OCI-LY3 (cell line): ENCODE results near the gene DELE1.
A peak's percentile ranks its signal among the peaks of the same experiment; 100 is the strongest.

Experiments
- H2AFZ ChIP-seq: fragments of 200-600, 300-600 bp; shearing (Covaris generic); 2 replicates; pipeline ENCODE4 v1.6.0; 2014; ENCODE audit warnings: antibody characterized with exemption, low read depth, low read length
- H3K27ac ChIP-seq: fragments of 200-600, 300-600 bp; sonication (generic); 2 replicates; pipeline ENCODE4 v1.5.1; 2014; ENCODE audit warnings: mild to moderate bottlenecking, low read length, moderate library complexity, mixed read lengths
- H3K27me3 ChIP-seq: fragments of 200-600, 300-600 bp; sonication (generic); 2 replicates; pipeline ENCODE4 v1.6.1; 2014; ENCODE audit warnings: low read depth, low read length, mixed read lengths
- H3K36me3 ChIP-seq: fragments of 200-600, 300-600 bp; sonication (generic); replicated peaks from 2 replicates; pipeline ENCODE3; 2014; ENCODE audit warnings: low read depth, low read length, mixed read lengths
- H3K4me1 ChIP-seq: fragments of 300-600, 200-600 bp; sonication (generic); 2 replicates; pipeline ENCODE4 v1.6.1; 2014; ENCODE audit warnings: low read length, mixed read lengths
- H3K4me2 ChIP-seq: fragments of 200-600, 300-600 bp; sonication (generic); 2 replicates; pipeline ENCODE4 v1.6.1; 2014; ENCODE audit warnings: low read length, mixed read lengths
- H3K4me3 ChIP-seq: fragments of 300-600, 200-600 bp; sonication (generic); 2 replicates; pipeline ENCODE4 v1.5.1; 2014; ENCODE audit warnings: antibody characterized with exemption, mild to moderate bottlenecking, low read length, moderate library complexity
- H3K79me2 ChIP-seq: fragments of 300-600, 200-600 bp; shearing (Covaris generic); 2 replicates; pipeline ENCODE4 v1.6.1; 2014; ENCODE audit warnings: mild to moderate bottlenecking, low read length, mixed read lengths
- H3K9ac ChIP-seq: fragments of 300-600, 200-600 bp; shearing (Covaris generic); 2 replicates; pipeline ENCODE4 v1.6.0; 2014; ENCODE audit warnings: mild to moderate bottlenecking, low read length, moderate library complexity
- H3K9me3 ChIP-seq: fragments of 200-600, 300-600 bp; shearing (Covaris generic); 2 replicates; pipeline ENCODE4 v1.6.1; 2014; ENCODE audit warnings: low read length, mixed read lengths; ENCODE audit not compliant: insufficient read depth
- H4K20me1 ChIP-seq: fragments of 200-600, 300-600 bp; sonication (generic); 2 replicates; pipeline ENCODE4 v1.6.1; 2016; ENCODE audit warnings: low read length, mixed read lengths; ENCODE audit not compliant: insufficient read depth
- EZH2phosphoT487 ChIP-seq: fragments of 200-600 bp; shearing (Covaris generic); IDR thresholded peaks from 2 replicates; pipeline ENCODE4 v1.6.1; 2018; ENCODE audit warnings: antibody characterized with exemption, mixed run types, low read depth
- TF ChIP-seq, protein P1 (sequence below): fragments of 200-600, 300-600 bp; sonication (generic); IDR thresholded peaks from 2 replicates; pipeline ENCODE4 v1.5.1; 2014; ENCODE audit warnings: antibody characterized with exemption, low read length, low read depth

Gene DELE1

DNA sequence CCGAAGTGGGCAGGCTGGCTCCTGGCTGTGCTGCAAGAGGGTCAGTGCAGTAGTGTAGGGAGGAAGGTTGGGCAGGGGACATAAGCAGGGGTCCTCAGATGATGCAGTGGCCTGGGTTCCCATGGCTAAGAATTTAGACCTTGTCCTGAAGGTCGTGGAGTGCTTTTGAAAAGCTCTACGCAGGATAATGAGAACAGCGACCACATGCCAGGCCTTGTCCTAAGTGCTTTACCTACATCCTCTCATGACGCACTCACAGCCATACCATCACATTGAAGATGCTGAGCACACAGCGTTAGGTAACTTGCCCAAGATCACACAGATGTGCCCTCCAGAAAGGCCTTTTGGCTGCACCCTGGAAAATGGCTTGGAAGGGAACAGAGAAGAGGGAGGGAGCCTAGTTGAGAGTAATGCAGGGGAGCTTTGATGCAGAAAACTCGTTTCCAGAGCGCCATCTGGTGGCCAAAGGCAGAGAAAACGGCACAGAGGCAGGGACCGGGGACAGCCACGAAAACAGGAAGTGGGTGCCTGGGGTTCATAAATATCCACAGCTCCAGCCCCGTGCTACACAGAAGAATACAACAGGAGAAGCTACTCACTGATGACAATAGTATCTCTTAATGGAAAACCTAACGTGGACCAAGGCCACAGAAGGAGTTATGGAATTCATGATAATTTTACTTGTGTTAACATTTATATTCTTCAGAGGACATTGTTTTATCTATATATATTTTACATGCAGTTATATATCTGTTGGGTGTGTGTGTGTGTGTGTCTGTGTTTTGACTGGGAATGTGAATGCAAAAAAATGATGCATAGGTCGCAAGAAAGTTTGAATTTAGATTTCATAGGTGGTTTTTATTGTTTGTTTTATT, 37.0 kb downstream of the DELE1 start:
- Histone ChIP-seq H3K4me2 (peak overlapping the region; percentile 65), H3K4me1 (peaks cover 10% of the 10 kb centered on the region), H3K9me3 (no peaks in the 10 kb centered on the region), H3K27ac (no peak overlapping the region), H4K20me1 (no peaks in the 10 kb centered on the region), H3K27me3 (no peaks in the 10 kb centered on the region), H2AFZ (peak overlapping the region; percentile 68), H3K9ac (peak overlapping the region; percentile 17; the same call in 1 of the 2 replicates), H3K79me2 (no peaks in the 10 kb centered on the region), H3K36me3 (no peaks in the 10 kb centered on the region), H3K4me3 (peak overlapping the region; percentile 51)
- TF ChIP-seq, protein P1, sequence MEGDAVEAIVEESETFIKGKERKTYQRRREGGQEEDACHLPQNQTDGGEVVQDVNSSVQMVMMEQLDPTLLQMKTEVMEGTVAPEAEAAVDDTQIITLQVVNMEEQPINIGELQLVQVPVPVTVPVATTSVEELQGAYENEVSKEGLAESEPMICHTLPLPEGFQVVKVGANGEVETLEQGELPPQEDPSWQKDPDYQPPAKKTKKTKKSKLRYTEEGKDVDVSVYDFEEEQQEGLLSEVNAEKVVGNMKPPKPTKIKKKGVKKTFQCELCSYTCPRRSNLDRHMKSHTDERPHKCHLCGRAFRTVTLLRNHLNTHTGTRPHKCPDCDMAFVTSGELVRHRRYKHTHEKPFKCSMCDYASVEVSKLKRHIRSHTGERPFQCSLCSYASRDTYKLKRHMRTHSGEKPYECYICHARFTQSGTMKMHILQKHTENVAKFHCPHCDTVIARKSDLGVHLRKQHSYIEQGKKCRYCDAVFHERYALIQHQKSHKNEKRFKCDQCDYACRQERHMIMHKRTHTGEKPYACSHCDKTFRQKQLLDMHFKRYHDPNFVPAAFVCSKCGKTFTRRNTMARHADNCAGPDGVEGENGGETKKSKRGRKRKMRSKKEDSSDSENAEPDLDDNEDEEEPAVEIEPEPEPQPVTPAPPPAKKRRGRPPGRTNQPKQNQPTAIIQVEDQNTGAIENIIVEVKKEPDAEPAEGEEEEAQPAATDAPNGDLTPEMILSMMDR: peak; percentile 78
- TF ChIP-seq EZH2phosphoT487: no peak

GRCh38 chr5:141961466-141961865, 37.8 kb downstream of the DELE1 start:
- Histone ChIP-seq H3K27ac (no peak overlapping the region), H2AFZ (peak overlapping the region; percentile 68), H3K9ac (no peak overlapping the region), H3K36me3 (no peaks in the 10 kb centered on the region), H4K20me1 (no peaks in the 10 kb centered on the region), H3K4me2 (no peak overlapping the region), H3K27me3 (no peaks in the 10 kb centered on the region), H3K79me2 (no peaks in the 10 kb centered on the region), H3K4me3 (no peak overlapping the region), H3K9me3 (no peaks in the 10 kb centered on the region), H3K4me1 (peaks cover 12% of the 10 kb centered on the region)
- TF ChIP-seq, protein P1: no peak
- TF ChIP-seq EZH2phosphoT487: no peak

DNA sequence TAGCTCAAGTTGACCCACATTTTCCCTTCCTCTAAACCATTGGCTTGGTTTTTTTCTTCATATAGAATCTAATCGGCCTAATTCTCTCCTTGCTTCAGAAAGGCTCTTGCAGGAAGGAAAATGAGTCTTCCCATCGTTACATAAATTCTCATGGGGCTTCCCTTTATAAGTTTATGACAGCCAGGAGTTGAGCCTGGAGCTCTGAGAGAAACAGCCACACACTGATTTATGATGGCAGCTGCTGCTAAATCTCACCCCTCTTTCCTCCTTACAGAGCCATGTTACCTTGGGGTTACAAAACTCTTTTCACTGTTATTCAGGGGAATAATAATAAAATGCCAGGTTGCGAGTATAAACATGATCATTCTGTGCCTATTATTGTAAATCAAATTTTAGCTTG, 40.0 kb downstream of the DELE1 start:
- TF ChIP-seq, protein P1: no peak
- H4K20me1 ChIP-seq: no peaks in the 10 kb centered on the region
- no peaks in the 10 kb centered on the region for H3K27me3 ChIP-seq
- H3K36me3 ChIP-seq: no peaks in the 10 kb centered on the region
- H3K4me2 ChIP-seq: no peak overlapping the region
- H3K9ac ChIP-seq: no peak overlapping the region
- peaks cover 28% of the 10 kb centered on the region for H3K4me1 ChIP-seq
- no peak overlapping the region for H3K27ac ChIP-seq
- H2AFZ ChIP-seq: no peak overlapping the region
- H3K4me3 ChIP-seq: no peak overlapping the region
- no peaks in the 10 kb centered on the region for H3K79me2 ChIP-seq
- no peaks in the 10 kb centered on the region for H3K9me3 ChIP-seq

DNA sequence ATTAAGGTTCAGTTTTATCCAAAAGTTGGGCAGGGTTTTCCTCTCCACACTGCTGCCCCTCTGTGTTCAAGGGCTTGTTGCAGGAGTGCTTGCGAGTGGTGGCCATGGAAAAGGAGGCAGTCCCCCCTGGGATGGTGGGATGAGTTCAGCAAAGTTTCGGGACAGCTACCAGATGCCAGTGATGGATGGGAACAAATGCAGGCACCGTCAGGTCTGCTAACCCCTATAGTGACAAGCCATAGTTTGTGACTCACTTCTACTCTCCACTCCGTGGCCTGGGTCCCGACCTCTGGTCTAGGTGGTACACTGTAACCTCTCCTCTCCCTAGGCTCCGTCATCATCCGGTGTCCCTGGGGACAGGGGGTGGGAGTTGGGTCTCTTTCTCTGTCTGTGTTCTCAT, 41.4 kb downstream of the DELE1 start:
- H3K4me3 ChIP-seq: no peak overlapping the region
- no peaks in the 10 kb centered on the region for H3K9me3 ChIP-seq
- H3K79me2 ChIP-seq: peaks cover 9% of the 10 kb centered on the region
- TF ChIP-seq EZH2phosphoT487: no peak
- TF ChIP-seq, protein P1: no peak
- H3K27ac ChIP-seq: no peak overlapping the region
- H3K9ac ChIP-seq: no peak overlapping the region
- H4K20me1 ChIP-seq: no peaks in the 10 kb centered on the region
- no peaks in the 10 kb centered on the region for H3K27me3 ChIP-seq
- H3K36me3 ChIP-seq: no peaks in the 10 kb centered on the region
- peaks cover 32% of the 10 kb centered on the region for H3K4me1 ChIP-seq
- H2AFZ ChIP-seq: no peak overlapping the region
- no peak overlapping the region for H3K4me2 ChIP-seq
